Keratinocyte (primary cell): ENCODE measurements around the gene AANAT. TPM values are rescaled to one million over a fixed set of nuclear protein-coding genes. Genes with fewer than 3 reads are reported as not detected.

Source experiments
- DNase-seq: peaks from one replicate; pipeline ENCODE4 v3.0.0-alpha.2; 2011; ENCODE audit warnings: low read depth, missing footprints, low spot score
- FAIRE-seq: peaks from 2 replicates; lab custom pipeline; 2011; peaks lifted over from hg19 to GRCh38; lab: Jason Lieb, UNC
- H2AFZ ChIP-seq: 2 replicates; pipeline ENCODE4 v1.6.0; 2012; ENCODE audit warnings: low read length, control low read depth, inconsistent platforms; ENCODE audit not compliant: control insufficient read depth
- H3K27ac ChIP-seq: 2 replicates; pipeline ENCODE4 v1.5.1; 2011; ENCODE audit warnings: low read length; ENCODE audit not compliant: control insufficient read depth, insufficient read depth
- H3K27me3 ChIP-seq: 3 replicates; pipeline ENCODE4 v1.6.0; 2011; ENCODE audit warnings: low read length; ENCODE audit not compliant: control insufficient read depth, insufficient read depth; ENCODE audit errors: extremely low read depth
- H3K36me3 ChIP-seq, 2 experiments: 2 replicates in 1 of 2; 3 replicates in 1 of 2; pipeline ENCODE4 v1.5.1; 2011; ENCODE audit warnings: low read length in 2 of 2, mild to moderate bottlenecking in 1 of 2; ENCODE audit not compliant: control insufficient read depth in 2 of 2, insufficient read depth in 2 of 2; ENCODE audit errors: extremely low read depth in 1 of 2
- H3K4me1 ChIP-seq: 3 replicates; pipeline ENCODE4 v1.5.1; 2011; ENCODE audit warnings: low read length; ENCODE audit not compliant: control insufficient read depth, insufficient read depth; ENCODE audit errors: extremely low read depth
- H3K4me2 ChIP-seq: 3 replicates; pipeline ENCODE4 v1.6.0; 2011; ENCODE audit warnings: low read depth, low read length; ENCODE audit not compliant: control insufficient read depth, insufficient read depth; ENCODE audit errors: extremely low read depth
- H3K4me3 ChIP-seq, 3 experiments: fragments of 200-600 bp in 1 of 3; sonication (generic) in 1 of 3; 2 replicates in 2 of 3; 3 replicates in 1 of 3; pipeline ENCODE4 v1.5.1; 2011 to 2016; ENCODE audit warnings: low read length in 3 of 3, mild to moderate bottlenecking in 3 of 3, control low read depth in 2 of 3, inconsistent platforms in 1 of 3, low read depth in 1 of 3, mixed read lengths in 1 of 3, mixed run types in 1 of 3, moderate library complexity in 1 of 3; ENCODE audit not compliant: control insufficient read depth in 2 of 3, insufficient read depth in 2 of 3; ENCODE audit errors: extremely low read depth in 1 of 3
- H3K79me2 ChIP-seq: 2 replicates; pipeline ENCODE4 v1.6.0; 2012; ENCODE audit warnings: low read length; ENCODE audit not compliant: control insufficient read depth, insufficient read depth
- H3K9ac ChIP-seq: 3 replicates; pipeline ENCODE4 v1.6.0; 2011; ENCODE audit warnings: low read length; ENCODE audit not compliant: control insufficient read depth, insufficient read depth; ENCODE audit errors: extremely low read depth
- H3K9me1 ChIP-seq: 3 replicates; pipeline ENCODE4 v1.6.0; 2011; ENCODE audit warnings: low read length; ENCODE audit not compliant: control insufficient read depth, insufficient read depth; ENCODE audit errors: extremely low read depth
- H3K9me3 ChIP-seq: 2 replicates; pipeline ENCODE4 v1.5.1; 2012; ENCODE audit warnings: low read depth, low read length; ENCODE audit not compliant: control insufficient read depth
- H4K20me1 ChIP-seq: 3 replicates; pipeline ENCODE4 v1.6.0; 2011; ENCODE audit warnings: low read length; ENCODE audit not compliant: control insufficient read depth, insufficient read depth; ENCODE audit errors: extremely low read depth
- CTCF ChIP-seq, 3 experiments: IDR thresholded peaks in 1 of 3; conservative IDR thresholded peaks in 1 of 3; optimal IDR thresholded peaks in 1 of 3; 2 replicates in 2 of 3; 3 replicates in 1 of 3; pipeline versions ENCODE3 to v1.5.1; 2011; ENCODE audit warnings: low read length in 3 of 3, mild to moderate bottlenecking in 3 of 3, moderate library complexity in 2 of 3, control low read depth in 1 of 3, inconsistent platforms in 1 of 3; ENCODE audit not compliant: insufficient read depth in 2 of 3; ENCODE audit errors: extremely low read depth in 1 of 3
- EZH2 ChIP-seq: IDR thresholded peaks from one replicate; pipeline ENCODE4 v1.6.1; 2012; ENCODE audit warnings: inconsistent platforms, mild to moderate bottlenecking, low read length, moderate library complexity
- dilution Hi-C: fragments of 300-500 bp; cut with MboI; formaldehyde crosslinking; loops from one replicate; pipeline ENCODE4 v1.7.0; 2020; ENCODE audit warnings: low sequenced_read_pairs; ENCODE audit not compliant: extremely low pct_ligation_motif_present
- polyA plus RNA-seq, 5 experiments: library from polyadenylated mRNA; depleted of rRNA in 3 of 5; stranded (reverse) in 3 of 5; stranded (forward) in 1 of 5; unstranded in 1 of 5; fragments of >200 nt; gene quantifications; 1 replicate in 1 of 5; 2 replicates in 3 of 5; 3 replicates in 1 of 5; pipeline versions ENCODE4 v1.2.1 to v1.2.3, GENCODE V29; 2011 to 2012; ENCODE audit warnings: missing spikeins in 2 of 5, low read depth in 1 of 5, low replicate concordance in 1 of 5

AANAT gene
- polyA plus RNA-seq, 1 donor (not counting 4 experiments of a cell fraction or from before 2014, with no cell fraction given), result not detected

- Histone ChIP-seq H3K4me2 (peak overlapping the region; percentile 84), H3K9me3 (no peaks in the 10 kb centered on the region)
- no peak for FAIRE-seq
Observed at GRCh38 chr17:76500747-76501017, 33.3 kb downstream of the AANAT start.

DNA sequence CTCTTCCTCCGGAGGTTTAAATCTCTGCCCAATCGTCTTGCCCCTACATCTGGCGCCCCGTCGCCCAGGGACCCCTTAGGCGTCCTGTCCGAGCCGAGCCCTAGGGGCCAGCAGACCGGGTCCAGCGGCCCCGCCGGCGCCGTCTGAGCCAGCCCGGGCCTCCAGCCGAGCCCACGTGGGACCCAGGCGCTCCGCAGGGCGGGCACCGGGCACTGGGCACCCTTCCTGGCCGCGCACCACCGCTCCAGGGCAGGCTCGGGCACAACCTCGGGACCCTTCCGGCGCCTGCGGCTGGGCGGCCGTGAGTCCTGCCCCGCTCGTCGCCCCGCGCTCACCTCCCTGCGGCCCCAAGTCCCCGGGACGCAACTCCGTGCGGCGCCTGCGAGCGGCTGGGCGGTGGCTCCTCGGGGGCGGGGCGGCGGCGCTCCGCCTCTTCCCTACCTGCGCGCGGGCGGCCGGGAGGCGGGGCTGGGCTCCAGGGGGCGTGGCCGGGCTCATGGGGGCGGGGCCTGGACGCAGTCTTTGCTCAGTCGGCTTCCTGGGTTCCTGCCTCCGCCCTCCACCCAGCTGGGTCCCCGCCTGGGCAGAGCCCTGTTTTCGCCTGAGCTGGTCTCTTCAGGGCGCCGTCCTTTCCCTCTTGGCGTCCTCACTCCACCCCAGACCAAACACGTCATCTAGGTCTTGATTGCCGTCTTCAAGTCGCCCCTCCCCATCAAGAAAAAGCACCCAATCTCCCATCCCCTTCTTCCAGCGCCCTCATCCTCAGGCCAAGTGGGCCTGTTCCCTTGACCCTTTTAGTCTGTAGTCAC is 33.8 kb downstream of the AANAT start, which contains the start of gene RHBDF2:
RHBDF2 (minus strand) TSS at position 406 of the 809 bp plus-strand sequence. CDS start 19,899 bp downstream, outside the sequence.
- dilution Hi-C loops, result no loop called here
- FAIRE-seq, result peak; percentile 58
- H3K9me1 ChIP-seq, result peaks cover 3% of the 10 kb centered on the region
- H3K27me3 ChIP-seq, result no peaks in the 10 kb centered on the region
- peak within 1 kb of the TSS; percentile 84 for H3K4me2 ChIP-seq
- H4K20me1 ChIP-seq, result peaks cover 12% of the 10 kb centered on the region
- peak within 1 kb of the TSS; percentile 87 to 97 (median 94) for H3K4me3 ChIP-seq
- DNase-seq, result peak; percentile 91
- peaks cover 0 to 2% of the 10 kb centered on the region in 2 experiments for H3K36me3 ChIP-seq
- H3K9me3 ChIP-seq, result no peaks in the 10 kb centered on the region
- H2AFZ ChIP-seq, result peak within 1 kb of the TSS; percentile 93
- H3K79me2 ChIP-seq, result peaks cover 44% of the 10 kb centered on the region
- H3K9ac ChIP-seq, result peak within 1 kb of the TSS; percentile 95
- H3K4me1 ChIP-seq, result peaks cover 33% of the 10 kb centered on the region
- H3K27ac ChIP-seq, result peak within 1 kb of the TSS; percentile 91
- TF ChIP-seq EZH2 (no peak), CTCF (optimal IDR thresholded peaks at IDR 0.05 in 1 of 3, IDR thresholded peaks at IDR 0.05 in 1 of 3, conservative IDR thresholded peaks at IDR 0.05 in 1 of 3; ENCODE audit: extremely low read depth in 1 of 3, insufficient read depth in 2 of 3, low read length in 3 of 3) (no peak)

More at GRCh38 chr17:76500747-76501017, 33.3 kb downstream of the AANAT start:
- Histone ChIP-seq H3K36me3 (peaks cover 0 to 5% of the 10 kb centered on the region in 2 experiments), H3K27me3 (no peaks in the 10 kb centered on the region), H3K79me2 (peaks cover 48% of the 10 kb centered on the region), H4K20me1 (peaks cover 12% of the 10 kb centered on the region), H2AFZ (no peak overlapping the region), H3K9me1 (peaks cover 3% of the 10 kb centered on the region), H3K4me1 (peaks cover 33% of the 10 kb centered on the region), H3K27ac (peak overlapping the region; percentile 91), H3K4me3 (peak overlapping the region; percentile 87 to 97 (median 94)), H3K9ac (peak overlapping the region; percentile 95)
- dilution Hi-C loops, result no loop called here
- no peak for DNase-seq
- TF ChIP-seq CTCF (optimal IDR thresholded peaks at IDR 0.05 in 1 of 3, IDR thresholded peaks at IDR 0.05 in 1 of 3, conservative IDR thresholded peaks at IDR 0.05 in 1 of 3; ENCODE audit: extremely low read depth in 1 of 3, insufficient read depth in 2 of 3, low read length in 3 of 3) (no peak), EZH2 (no peak)
